OCI-LY1 (cell line): ENCODE measurements around the gene MAT2A.

ENCODE experiments used
- H2AFZ ChIP-seq: fragments of 200-600 bp; sonication (generic), shearing (Covaris generic); 2 replicates; pipeline ENCODE4 v1.6.0; 2014; ENCODE audit warnings: antibody characterized with exemption, mild to moderate bottlenecking, low read length
- H3F3A ChIP-seq: fragments of 200-600 bp; sonication (generic), shearing (Covaris generic); 2 replicates; pipeline ENCODE4 v1.6.0; 2014; ENCODE audit warnings: mild to moderate bottlenecking, antibody characterized with exemption, low read length, moderate library complexity; ENCODE audit not compliant: insufficient read depth
- H3K27ac ChIP-seq: fragments of 200-600 bp; sonication (generic); 2 replicates; pipeline ENCODE4 v1.5.1; 2014; ENCODE audit warnings: low read length, mixed run types, mild to moderate bottlenecking, low read depth; ENCODE audit not compliant: poor library complexity, severe bottlenecking
- H3K27me3 ChIP-seq: fragments of 200-600 bp; sonication (generic); 2 replicates; pipeline ENCODE4 v1.6.0; 2014; ENCODE audit warnings: antibody characterized with exemption, mild to moderate bottlenecking, low read length, moderate library complexity; ENCODE audit not compliant: insufficient read depth
- H3K36me3 ChIP-seq: fragments of 200-600 bp; sonication (generic); 2 replicates; pipeline ENCODE4 v1.6.1; 2014; ENCODE audit warnings: mild to moderate bottlenecking, antibody characterized with exemption, low read length, moderate library complexity, mixed read lengths; ENCODE audit not compliant: insufficient read depth
- H3K4me1 ChIP-seq: fragments of 200-600 bp; sonication (generic); 2 replicates; pipeline ENCODE4 v1.5.1; 2014; ENCODE audit warnings: mild to moderate bottlenecking, low read length, moderate library complexity; ENCODE audit not compliant: insufficient read depth, severe bottlenecking
- H3K4me2 ChIP-seq: fragments of 200-600 bp; sonication (generic), shearing (Covaris generic); 2 replicates; pipeline ENCODE4 v1.6.1; 2014; ENCODE audit warnings: low read length
- H3K4me3 ChIP-seq: fragments of 200-600 bp; sonication (generic); 2 replicates; pipeline ENCODE4 v1.5.1; 2014; ENCODE audit warnings: low read length, low read depth, mild to moderate bottlenecking, mixed read lengths; ENCODE audit not compliant: poor library complexity, severe bottlenecking
- H3K79me2 ChIP-seq: fragments of 200-600 bp; shearing (Covaris generic); 2 replicates; pipeline ENCODE4 v1.6.1; 2016; ENCODE audit warnings: mixed run types, low read length, mixed read lengths; ENCODE audit not compliant: insufficient read depth
- H3K9ac ChIP-seq: fragments of 200-600 bp; sonication (generic), shearing (Covaris generic); 2 replicates; pipeline ENCODE4 v1.6.1; 2014; ENCODE audit warnings: mild to moderate bottlenecking, low read length, mixed read lengths
- H3K9me2 ChIP-seq: fragments of 200-600 bp; sonication (generic), shearing (Covaris generic); 2 replicates; pipeline ENCODE4 v1.6.1; 2014; ENCODE audit warnings: low read depth, mild to moderate bottlenecking, low read length, mixed read lengths
- H3K9me3 ChIP-seq: fragments of 200-600 bp; shearing (Covaris generic); 2 replicates; pipeline ENCODE4 v1.6.1; 2014; ENCODE audit warnings: low read length, mixed read lengths
- H4K20me1 ChIP-seq: fragments of 200-600 bp; sonication (generic), shearing (Covaris generic); 2 replicates; pipeline ENCODE4 v1.6.0; 2016; ENCODE audit warnings: mild to moderate bottlenecking, low read length; ENCODE audit not compliant: insufficient read depth
- EZH2 ChIP-seq: fragments of 200-600 bp; sonication (generic), shearing (Covaris generic); IDR thresholded peaks from 2 replicates; pipeline ENCODE4 v1.8.0; 2017; ENCODE audit warnings: borderline replicate concordance, mixed run types, mild to moderate bottlenecking, antibody characterized with exemption, low read length, moderate library complexity, mixed read lengths
- TF ChIP-seq, protein P1 (sequence below): fragments of 200-600 bp; sonication (generic), shearing (Covaris generic); IDR thresholded peaks from 2 replicates; pipeline ENCODE4 v1.5.1; 2017; ENCODE audit warnings: mild to moderate bottlenecking, antibody characterized with exemption, low read length, moderate library complexity, mixed read lengths

The MAT2A gene

DNA sequence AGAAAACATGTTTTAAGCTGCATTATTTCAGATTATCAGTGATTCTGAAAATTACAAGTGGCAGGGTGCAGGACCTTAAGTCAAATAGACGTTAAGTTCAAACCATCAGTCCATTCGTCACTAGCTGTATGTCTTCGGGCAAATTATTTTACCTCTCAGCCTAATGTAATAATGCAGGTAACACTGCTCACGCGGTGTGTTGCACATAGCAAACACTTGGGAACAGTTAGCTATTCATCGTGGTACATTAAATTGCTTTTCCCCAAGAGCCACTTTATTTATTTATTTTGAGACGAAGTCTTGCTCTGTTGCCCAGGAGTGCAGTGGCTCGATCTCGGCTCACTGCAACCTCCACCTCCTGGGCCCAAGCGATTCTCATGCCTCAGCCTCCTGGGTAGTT, 10.1 kb downstream of the MAT2A start:
- peaks cover 18% of the 10 kb centered on the region for H3F3A ChIP-seq
- no peaks in the 10 kb centered on the region for H3K4me1 ChIP-seq
- no peak overlapping the region for H3K4me3 ChIP-seq
- no peak overlapping the region for H2AFZ ChIP-seq
- no peak overlapping the region for H3K4me2 ChIP-seq
- H3K9me3 ChIP-seq = no peaks in the 10 kb centered on the region
- TF ChIP-seq EZH2 = no peak
- TF ChIP-seq, protein P1, sequence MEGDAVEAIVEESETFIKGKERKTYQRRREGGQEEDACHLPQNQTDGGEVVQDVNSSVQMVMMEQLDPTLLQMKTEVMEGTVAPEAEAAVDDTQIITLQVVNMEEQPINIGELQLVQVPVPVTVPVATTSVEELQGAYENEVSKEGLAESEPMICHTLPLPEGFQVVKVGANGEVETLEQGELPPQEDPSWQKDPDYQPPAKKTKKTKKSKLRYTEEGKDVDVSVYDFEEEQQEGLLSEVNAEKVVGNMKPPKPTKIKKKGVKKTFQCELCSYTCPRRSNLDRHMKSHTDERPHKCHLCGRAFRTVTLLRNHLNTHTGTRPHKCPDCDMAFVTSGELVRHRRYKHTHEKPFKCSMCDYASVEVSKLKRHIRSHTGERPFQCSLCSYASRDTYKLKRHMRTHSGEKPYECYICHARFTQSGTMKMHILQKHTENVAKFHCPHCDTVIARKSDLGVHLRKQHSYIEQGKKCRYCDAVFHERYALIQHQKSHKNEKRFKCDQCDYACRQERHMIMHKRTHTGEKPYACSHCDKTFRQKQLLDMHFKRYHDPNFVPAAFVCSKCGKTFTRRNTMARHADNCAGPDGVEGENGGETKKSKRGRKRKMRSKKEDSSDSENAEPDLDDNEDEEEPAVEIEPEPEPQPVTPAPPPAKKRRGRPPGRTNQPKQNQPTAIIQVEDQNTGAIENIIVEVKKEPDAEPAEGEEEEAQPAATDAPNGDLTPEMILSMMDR = no peak
- no peaks in the 10 kb centered on the region for H3K9me2 ChIP-seq
- no peak overlapping the region for H3K9ac ChIP-seq
- H3K27ac ChIP-seq = no peak overlapping the region
- H3K27me3 ChIP-seq = no peaks in the 10 kb centered on the region
- no peaks in the 10 kb centered on the region for H4K20me1 ChIP-seq
- H3K36me3 ChIP-seq = peaks cover 69% of the 10 kb centered on the region
- no peaks in the 10 kb centered on the region for H3K79me2 ChIP-seq

DNA sequence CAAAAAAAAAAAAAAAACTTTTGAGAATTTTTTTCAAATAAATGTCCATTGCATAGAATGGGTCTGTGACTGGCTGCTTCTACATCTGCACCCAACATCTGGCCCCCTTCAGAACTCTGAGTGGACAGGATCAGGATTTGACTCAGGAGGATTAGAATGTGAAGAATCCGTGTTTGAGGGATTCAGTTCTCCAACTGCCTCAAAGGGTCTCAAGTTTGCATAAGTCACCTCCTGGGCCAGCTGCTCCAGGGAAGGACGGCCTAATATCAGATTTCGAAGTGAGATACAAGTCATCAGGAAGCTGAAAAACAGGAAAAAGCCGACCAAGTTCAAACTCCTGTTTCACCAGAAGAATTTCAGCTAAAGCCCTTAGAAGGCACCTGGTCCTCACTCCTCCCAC, 10.9 kb downstream of the MAT2A start:
- no peaks in the 10 kb centered on the region for H3K9me3 ChIP-seq
- no peak overlapping the region for H3K4me3 ChIP-seq
- TF ChIP-seq, protein P1 = no peak
- no peak for TF ChIP-seq EZH2
- H3K79me2 ChIP-seq = no peaks in the 10 kb centered on the region
- no peaks in the 10 kb centered on the region for H3K27me3 ChIP-seq
- H3K9me2 ChIP-seq = no peaks in the 10 kb centered on the region
- peaks cover 18% of the 10 kb centered on the region for H3F3A ChIP-seq
- H3K4me1 ChIP-seq = no peaks in the 10 kb centered on the region
- no peak overlapping the region for H3K27ac ChIP-seq
- no peaks in the 10 kb centered on the region for H4K20me1 ChIP-seq
- H3K9ac ChIP-seq = no peak overlapping the region
- H3K4me2 ChIP-seq = no peak overlapping the region
- H2AFZ ChIP-seq = no peak overlapping the region
- H3K36me3 ChIP-seq = peaks cover 69% of the 10 kb centered on the region

DNA sequence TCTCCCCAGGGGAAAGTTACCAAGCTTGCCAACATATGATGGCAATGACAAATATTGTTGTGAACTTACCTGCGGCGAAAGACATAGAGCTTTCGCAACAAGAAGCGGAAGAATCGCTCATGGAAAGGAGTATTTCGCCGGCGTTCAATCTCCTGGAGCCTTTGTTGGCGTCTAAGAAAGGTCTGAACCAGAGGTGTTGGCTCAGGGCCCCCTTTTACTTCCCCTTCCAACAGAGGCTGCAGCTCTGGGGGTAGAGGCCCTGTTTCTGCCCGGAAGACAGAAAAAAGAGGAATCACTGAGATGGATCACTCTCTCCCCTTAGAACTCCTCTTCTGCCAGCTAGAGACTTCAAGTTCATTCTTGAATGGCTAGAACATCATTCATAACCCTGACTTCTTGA, 11.5 kb downstream of the MAT2A start:
- Histone ChIP-seq H3K4me3 (no peak overlapping the region), H4K20me1 (no peaks in the 10 kb centered on the region), H3K79me2 (no peaks in the 10 kb centered on the region), H2AFZ (no peak overlapping the region), H3K4me1 (no peaks in the 10 kb centered on the region), H3K9me2 (no peaks in the 10 kb centered on the region), H3K9me3 (no peaks in the 10 kb centered on the region), H3K9ac (no peak overlapping the region), H3K27ac (no peak overlapping the region), H3K4me2 (no peak overlapping the region), H3F3A (peaks cover 14% of the 10 kb centered on the region), H3K36me3 (peaks cover 68% of the 10 kb centered on the region), H3K27me3 (no peaks in the 10 kb centered on the region)
- TF ChIP-seq, protein P1 = no peak
